SK-N-SH (cell line): ENCODE measurements around the gene ARHGAP26.

Experiments used
- CHD2 ChIP-seq: fragments of 150-350 bp; IDR thresholded peaks from 2 replicates; pipeline ENCODE4 v1.6.1; 2018; ENCODE audit warnings: low read length; ENCODE audit not compliant: partially characterized antibody
- EP300 ChIP-seq, 2 experiments: IDR thresholded peaks; 2 replicates each; pipeline versions ENCODE4 v1.4.0 to v1.6.1; 2012; ENCODE audit warnings: borderline replicate concordance in 1 of 2, low read depth in 1 of 2, low read length in 1 of 2
- JUND ChIP-seq: IDR thresholded peaks from 2 replicates; pipeline ENCODE4 v1.4.0; 2012
- MXI1 ChIP-seq: IDR thresholded peaks from 2 replicates; pipeline ENCODE4 v1.6.1; 2012; ENCODE audit warnings: mild to moderate bottlenecking, low read depth, low read length, improper control_type of control experiment
- PBX3 ChIP-seq: IDR thresholded peaks from 2 replicates; pipeline ENCODE4; 2012
- POLR2AphosphoS5 ChIP-seq: IDR thresholded peaks from 2 replicates; pipeline ENCODE4 v1.6.1; 2012; ENCODE audit warnings: low read depth, low read length
- RCOR1 ChIP-seq: fragments of 150-350 bp; IDR thresholded peaks from 2 replicates; pipeline ENCODE4 v1.6.1; 2017; ENCODE audit warnings: antibody characterized with exemption, low read length
- SMC3 ChIP-seq: IDR thresholded peaks from 2 replicates; pipeline ENCODE4 v1.6.1; 2012; ENCODE audit warnings: low read depth, low read length, improper control_type of control experiment
- TAF1 ChIP-seq: IDR thresholded peaks from 2 replicates; pipeline ENCODE4 v1.6.1; 2012; ENCODE audit warnings: low read depth, mild to moderate bottlenecking, low read length, moderate library complexity, borderline replicate concordance
- USF2 ChIP-seq: fragments of 150-350 bp; IDR thresholded peaks from 2 replicates; pipeline ENCODE4 v1.6.1; 2017; ENCODE audit warnings: antibody characterized with exemption, low read length, low read depth, borderline replicate concordance
- YY1 ChIP-seq: IDR thresholded peaks from 2 replicates; pipeline ENCODE4 v1.4.0; 2012; ENCODE audit warnings: low read depth, mild to moderate bottlenecking
- ZBTB33 ChIP-seq: IDR thresholded peaks from 2 replicates; pipeline ENCODE4 v1.4.0; 2012; ENCODE audit warnings: low read depth, borderline replicate concordance
- TF ChIP-seq, protein P1 (sequence below): fragments of 200-600 bp; sonication (generic); IDR thresholded peaks from 2 replicates; pipeline ENCODE4 v1.6.1; 2017; ENCODE audit warnings: antibody characterized with exemption, mild to moderate bottlenecking, moderate library complexity
- TF ChIP-seq, protein P2 (sequence below): IDR thresholded peaks from 2 replicates; pipeline ENCODE4 v1.4.0; 2012; ENCODE audit warnings: low read depth

- no peak for TF ChIP-seq JUND
- TF ChIP-seq RCOR1 = no peak
- TF ChIP-seq, protein P1, sequence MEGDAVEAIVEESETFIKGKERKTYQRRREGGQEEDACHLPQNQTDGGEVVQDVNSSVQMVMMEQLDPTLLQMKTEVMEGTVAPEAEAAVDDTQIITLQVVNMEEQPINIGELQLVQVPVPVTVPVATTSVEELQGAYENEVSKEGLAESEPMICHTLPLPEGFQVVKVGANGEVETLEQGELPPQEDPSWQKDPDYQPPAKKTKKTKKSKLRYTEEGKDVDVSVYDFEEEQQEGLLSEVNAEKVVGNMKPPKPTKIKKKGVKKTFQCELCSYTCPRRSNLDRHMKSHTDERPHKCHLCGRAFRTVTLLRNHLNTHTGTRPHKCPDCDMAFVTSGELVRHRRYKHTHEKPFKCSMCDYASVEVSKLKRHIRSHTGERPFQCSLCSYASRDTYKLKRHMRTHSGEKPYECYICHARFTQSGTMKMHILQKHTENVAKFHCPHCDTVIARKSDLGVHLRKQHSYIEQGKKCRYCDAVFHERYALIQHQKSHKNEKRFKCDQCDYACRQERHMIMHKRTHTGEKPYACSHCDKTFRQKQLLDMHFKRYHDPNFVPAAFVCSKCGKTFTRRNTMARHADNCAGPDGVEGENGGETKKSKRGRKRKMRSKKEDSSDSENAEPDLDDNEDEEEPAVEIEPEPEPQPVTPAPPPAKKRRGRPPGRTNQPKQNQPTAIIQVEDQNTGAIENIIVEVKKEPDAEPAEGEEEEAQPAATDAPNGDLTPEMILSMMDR = no peak
- TF ChIP-seq POLR2AphosphoS5 = no peak
- TF ChIP-seq MXI1 = no peak
- no peak for TF ChIP-seq SMC3
- TF ChIP-seq ZBTB33 = no peak
- TF ChIP-seq, protein P2, sequence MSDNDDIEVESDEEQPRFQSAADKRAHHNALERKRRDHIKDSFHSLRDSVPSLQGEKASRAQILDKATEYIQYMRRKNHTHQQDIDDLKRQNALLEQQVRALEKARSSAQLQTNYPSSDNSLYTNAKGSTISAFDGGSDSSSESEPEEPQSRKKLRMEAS = no peak
- TF ChIP-seq TAF1 = no peak
- TF ChIP-seq CHD2 = no peak
- no peak for TF ChIP-seq USF2
- TF ChIP-seq PBX3 = no peak
- no peak for TF ChIP-seq YY1
- TF ChIP-seq EP300 (IDR thresholded peaks at IDR 0.05; ENCODE audit: borderline replicate concordance in 1 of 2, low read depth in 1 of 2, low read length in 1 of 2) = no peak
Observed at GRCh38 chr5:142994218-142994617, 224.0 kb downstream of the ARHGAP26 start.
